HCT116 (cell line): ENCODE measurements around the gene HCAR1. TPM values are rescaled to one million over a fixed set of nuclear protein-coding genes. Genes with fewer than 3 reads are reported as not detected.
"Not testable (repeated sequence)": the region's sequence is repeated elsewhere in the genome, so short reads cannot be mapped to it uniquely, and the experiment has no call there.

ENCODE experiments used
- ATAC-seq: fragments of 200-7000 bp; cut with Tn5 transposase; 2 replicates; pipeline ENCODE4 v1.9.1; 2020; ENCODE audit warnings: mild to moderate bottlenecking, moderate library complexity
- BruUV-seq: library from RNA; stranded (reverse); fragments of 400-500 nt; replicated peaks from 2 replicates; lab custom pipeline; 2021; lab: Mats Ljungman, UMichigan
- CTCF ChIA-PET: fragments of 300-600 bp; sonication (Branson Sonifier 250); formaldehyde crosslinking; loops from one replicate; lab custom pipeline; 2021; ENCODE audit warnings: antibody characterized with exemption; lab: Charles Lee
- POLR2A ChIA-PET: fragments of 300-600, 350-600 bp; sonication (Branson Sonifier 250); formaldehyde crosslinking; loops from one replicate; lab custom pipeline; 2021; ENCODE audit warnings: antibody characterized with exemption; lab: Charles Lee
- RAD21 ChIA-PET, 2 experiments: fragments of 300-600 bp; sonication (Branson Sonifier 250); formaldehyde crosslinking; loops; one replicate each; lab custom pipeline; 2023; ENCODE audit warnings: low total read pairs in 2 of 2; ENCODE audit not compliant: uncharacterized antibody in 2 of 2, unreplicated experiment in 2 of 2, low non-redundant PET in 1 of 2; lab: Charles Lee
- DNase-seq: peaks from one replicate; pipeline ENCODE4 v3.0.0-alpha.2; 2010; ENCODE audit warnings: low read depth, low spot score
- H2AFZ ChIP-seq: fragments of 200-600 bp; shearing (Covaris generic), sonication (generic); 2 replicates; pipeline ENCODE4 v1.6.1; 2017; ENCODE audit warnings: low read depth, mixed run types, mixed read lengths, antibody characterized with exemption, low read length; ENCODE audit not compliant: poor library complexity, severe bottlenecking
- H3K27ac ChIP-seq: 2 replicates; pipeline ENCODE4 v1.5.1; 2012; ENCODE audit warnings: low read depth, low read length
- H3K27me3 ChIP-seq: fragments of 200-600 bp; sonication (generic); 2 replicates; pipeline ENCODE4 v1.6.1; 2016; ENCODE audit warnings: mixed run types, low read length, mixed read lengths; ENCODE audit not compliant: insufficient read depth
- H3K36me3 ChIP-seq, 2 experiments: fragments of 200-500 bp in 1 of 2; fragments of 200-600 bp in 1 of 2; sonication (Bioruptor generic) in 1 of 2; sonication (generic) in 1 of 2; 2 replicates each; pipeline versions ENCODE4 v1.5.1 to v1.6.1; 2014 to 2016; ENCODE audit warnings: low read length in 2 of 2, inconsistent platforms in 1 of 2, mixed read lengths in 1 of 2, mixed run types in 1 of 2; ENCODE audit not compliant: insufficient read depth in 2 of 2, control insufficient read depth in 1 of 2
- H3K4me1 ChIP-seq, 2 experiments: fragments of 200-600 bp in 1 of 2; sonication (generic) in 1 of 2; 2 replicates each; pipeline versions ENCODE4 v1.5.1 to v1.6.1; 2012 to 2017; ENCODE audit warnings: low read length in 2 of 2, inconsistent platforms in 1 of 2, mild to moderate bottlenecking in 1 of 2, mixed read lengths in 1 of 2, mixed run types in 1 of 2, moderate library complexity in 1 of 2; ENCODE audit not compliant: insufficient read depth in 2 of 2, control insufficient read depth in 1 of 2
- H3K4me2 ChIP-seq: fragments of 200-600 bp; sonication (generic); 2 replicates; pipeline ENCODE4 v1.6.1; 2017; ENCODE audit warnings: mixed run types, low read length, mixed read lengths
- H3K4me3 ChIP-seq, 2 experiments: fragments of 200-600 bp in 1 of 2; sonication (generic) in 1 of 2; replicated peaks in 1 of 2; 2 replicates each; pipeline ENCODE4 v1.5.1; 2011 to 2016; ENCODE audit warnings: low read length in 2 of 2, control low read depth in 1 of 2, low read depth in 1 of 2, mild to moderate bottlenecking in 1 of 2, mixed read lengths in 1 of 2, mixed run types in 1 of 2
- H3K79me2 ChIP-seq: fragments of 200-600 bp; sonication (generic); 2 replicates; pipeline ENCODE4 v1.6.1; 2017; ENCODE audit warnings: mild to moderate bottlenecking, mixed run types, low read length, moderate library complexity, mixed read lengths; ENCODE audit not compliant: insufficient read depth
- H3K9ac ChIP-seq: fragments of 200-600 bp; sonication (generic); 2 replicates; pipeline ENCODE4 v1.6.1; 2016; ENCODE audit warnings: low read length, mixed read lengths
- H3K9me2 ChIP-seq: fragments of 200-600 bp; sonication (generic), shearing (Covaris generic); 2 replicates; pipeline ENCODE4 v1.6.1; 2017; ENCODE audit warnings: mixed run types, mild to moderate bottlenecking, moderate library complexity; ENCODE audit not compliant: insufficient read depth
- H3K9me3 ChIP-seq, 2 experiments: fragments of 200-500 bp in 1 of 2; fragments of 200-600 bp in 1 of 2; sonication (Bioruptor generic) in 1 of 2; sonication (generic) in 1 of 2; 2 replicates each; pipeline ENCODE4 v1.6.1; 2014 to 2017; ENCODE audit warnings: low read length in 2 of 2, mixed read lengths in 2 of 2, inconsistent platforms in 1 of 2, low read depth in 1 of 2, mild to moderate bottlenecking in 1 of 2, mixed run types in 1 of 2, moderate library complexity in 1 of 2; ENCODE audit not compliant: control insufficient read depth in 1 of 2, insufficient read depth in 1 of 2
- H4K20me1 ChIP-seq: fragments of 200-600 bp; sonication (generic), shearing (Covaris generic); 2 replicates; pipeline ENCODE4 v1.6.1; 2017; ENCODE audit warnings: mixed run types, mild to moderate bottlenecking, moderate library complexity; ENCODE audit not compliant: insufficient read depth
- intact Hi-C: fragments of 100-400 bp; cut with micrococcal nuclease; formaldehyde crosslinking; loops from 2 replicates; pipeline ENCODE4 v1.10.0; 2022
- total RNA-seq: library from RNA; stranded (reverse); gene quantifications from one replicate; pipeline ENCODE4 v1.2.1, GENCODE V29; 2021; ENCODE audit not compliant: unreplicated experiment

HCAR1 gene
- total RNA-seq, 1 experiment from 2014 or later: not detected

DNA sequence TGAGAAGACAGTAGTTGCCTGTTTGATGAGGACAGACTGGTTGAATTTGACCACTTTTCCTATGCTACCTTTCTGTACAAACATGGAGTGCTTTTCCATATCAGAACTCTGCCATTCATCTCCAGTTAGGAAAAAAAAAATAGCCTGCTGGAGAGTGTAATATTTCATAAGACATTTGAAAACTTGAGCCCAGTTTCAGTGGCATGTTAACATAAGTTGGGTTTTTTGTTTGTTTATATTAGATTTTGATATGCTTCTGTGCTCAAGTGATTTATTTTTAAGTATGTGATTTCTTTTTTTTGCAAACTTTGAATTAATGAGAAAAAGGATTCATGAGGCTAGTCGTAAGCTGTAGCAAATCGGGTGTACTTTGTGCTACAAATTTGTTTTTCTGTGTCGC is 26.8 kb downstream of the HCAR1 start:
- H3K9me3 ChIP-seq, H2AFZ ChIP-seq, DNase-seq, H3K27me3 ChIP-seq, ATAC-seq, H3K9me2 ChIP-seq, H3K4me2 ChIP-seq, BruUV-seq, H3K27ac ChIP-seq, H4K20me1 ChIP-seq, H3K36me3 ChIP-seq, POLR2A ChIA-PET, H3K4me1 ChIP-seq, H3K4me3 ChIP-seq, intact Hi-C loops, H3K9ac ChIP-seq, RAD21 ChIA-PET, H3K79me2 ChIP-seq, CTCF ChIA-PET: not testable (repeated sequence)

DNA sequence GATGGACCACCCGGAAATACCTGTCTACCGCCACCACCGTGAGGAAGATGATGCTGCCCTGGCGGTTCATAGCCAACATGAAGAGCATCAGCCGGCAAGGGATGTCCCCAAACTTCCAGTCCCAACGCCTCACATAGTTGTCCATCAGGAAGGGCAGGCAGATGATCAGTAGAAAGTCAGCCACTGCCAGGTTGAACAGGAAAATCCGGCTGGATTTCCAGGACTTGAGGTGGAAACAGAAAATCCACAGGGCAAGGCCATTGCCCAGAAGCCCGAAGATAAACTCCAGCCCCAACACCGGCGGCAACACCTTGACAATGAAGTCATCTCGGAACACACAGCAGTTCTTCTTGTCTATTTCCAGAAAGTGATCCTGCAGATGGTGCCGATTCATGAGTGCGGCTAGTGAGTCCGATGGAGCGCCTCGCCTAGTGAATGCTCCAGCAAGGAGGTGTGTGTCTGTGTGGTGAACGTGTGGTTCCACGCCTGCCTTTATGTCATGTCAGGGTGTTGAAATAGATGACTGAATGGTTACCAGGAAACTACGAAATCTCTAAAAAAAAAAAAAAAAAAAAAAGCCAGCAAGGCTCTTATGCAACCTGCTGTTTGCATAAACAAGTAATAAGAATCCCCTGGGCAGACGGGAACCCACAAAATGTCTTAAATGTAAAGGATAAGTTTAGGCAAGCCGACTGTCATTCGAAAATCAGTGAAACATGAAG is 27.6 kb downstream of the HCAR1 start, which contains the start of gene HCAR2:
Gene HCAR2, minus strand, starts transcription at position 468 of the 722 bp plus-strand sequence. Its CDS starts 74 bp downstream, at position 394.
- H3K9me3 ChIP-seq, POLR2A ChIA-PET, ATAC-seq, H3K4me3 ChIP-seq, H2AFZ ChIP-seq, H3K27ac ChIP-seq, H3K36me3 ChIP-seq, H3K79me2 ChIP-seq, H3K27me3 ChIP-seq, H4K20me1 ChIP-seq, H3K9ac ChIP-seq, BruUV-seq, DNase-seq, CTCF ChIA-PET, H3K4me1 ChIP-seq, H3K9me2 ChIP-seq, H3K4me2 ChIP-seq, RAD21 ChIA-PET, intact Hi-C loops: not testable (repeated sequence)

GRCh38 chr12:122701481-122701880 is 29.2 kb downstream of the HCAR1 start:
- ATAC-seq, RAD21 ChIA-PET, DNase-seq, H3K36me3 ChIP-seq, H3K9me3 ChIP-seq, H3K9ac ChIP-seq, H3K27me3 ChIP-seq, BruUV-seq, POLR2A ChIA-PET, intact Hi-C loops, H3K4me2 ChIP-seq, H3K27ac ChIP-seq, H3K79me2 ChIP-seq, CTCF ChIA-PET, H4K20me1 ChIP-seq, H3K9me2 ChIP-seq, H3K4me3 ChIP-seq, H2AFZ ChIP-seq, H3K4me1 ChIP-seq: not testable (repeated sequence)

DNA sequence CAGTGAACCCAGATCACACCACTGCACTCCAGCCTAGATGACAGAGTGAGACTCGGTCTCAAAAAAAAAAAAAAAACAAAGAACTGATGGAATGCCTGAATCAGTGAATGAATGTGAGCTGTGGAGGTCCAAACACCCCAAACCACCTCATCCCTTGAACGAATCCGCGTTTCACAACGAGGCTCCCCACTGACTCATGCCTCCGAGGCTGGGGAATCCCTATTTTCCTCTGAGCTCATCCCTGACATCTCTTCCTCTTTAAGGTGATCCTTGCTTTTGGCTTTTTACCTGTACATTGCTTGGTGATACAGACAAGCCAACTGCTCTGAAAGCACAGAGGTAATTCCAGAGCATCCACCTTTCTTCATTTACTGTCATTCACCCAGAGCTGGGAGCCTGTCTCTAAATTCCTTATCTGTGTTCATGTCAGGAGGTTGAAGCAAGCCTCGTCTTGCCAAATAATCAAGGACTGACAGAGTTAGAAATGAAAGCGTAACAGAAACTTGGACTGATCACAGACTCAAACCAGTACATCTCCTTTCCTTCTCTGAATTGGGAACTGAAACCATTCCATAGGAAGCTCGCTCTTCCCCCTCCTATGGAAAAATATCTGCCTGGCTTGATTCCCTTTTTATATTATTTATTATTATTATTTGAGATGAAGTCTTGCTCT is 30.5 kb downstream of the HCAR1 start:
- H3K4me2 ChIP-seq: not testable (repeated sequence)

More for the DNA sequence above, 30.5 kb downstream of the HCAR1 start:
- H3K27ac ChIP-seq, H3K9ac ChIP-seq, ATAC-seq, POLR2A ChIA-PET, RAD21 ChIA-PET, H3K4me3 ChIP-seq, H3K79me2 ChIP-seq, DNase-seq, H2AFZ ChIP-seq, intact Hi-C loops, H3K9me3 ChIP-seq, H3K4me1 ChIP-seq, BruUV-seq, H3K36me3 ChIP-seq, CTCF ChIA-PET, H4K20me1 ChIP-seq, H3K9me2 ChIP-seq, H3K27me3 ChIP-seq: not testable (repeated sequence)
